ENCODE data around the gene SIN3B.

Gene SIN3B

DNA sequence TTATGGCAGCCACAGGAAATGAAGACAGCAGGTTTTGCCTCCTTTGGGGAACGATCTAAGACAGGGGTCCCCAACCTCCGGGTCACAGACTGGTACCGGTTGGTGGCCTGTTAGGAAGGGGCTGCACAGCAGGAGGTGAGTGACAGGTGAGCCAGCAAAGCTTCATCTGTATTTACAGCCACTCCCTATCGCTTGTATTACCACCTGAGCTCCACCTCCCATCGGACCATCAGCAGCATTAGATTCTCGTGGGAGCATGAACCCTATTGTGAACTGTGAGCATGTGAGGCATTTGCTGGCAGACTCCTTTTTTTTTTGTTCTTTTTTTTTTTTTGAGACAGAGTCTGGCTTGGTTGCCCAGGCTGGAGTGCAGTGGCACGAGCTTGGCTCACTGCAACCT, 81.8 kb downstream of the SIN3B start:
- TF ChIP-seq, protein P1, sequence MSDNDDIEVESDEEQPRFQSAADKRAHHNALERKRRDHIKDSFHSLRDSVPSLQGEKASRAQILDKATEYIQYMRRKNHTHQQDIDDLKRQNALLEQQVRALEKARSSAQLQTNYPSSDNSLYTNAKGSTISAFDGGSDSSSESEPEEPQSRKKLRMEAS (IDR thresholded peaks at IDR 0.05) = no peak
- TF ChIP-seq FOXM1 (IDR thresholded peaks at IDR 0.05; ENCODE audit: borderline replicate concordance, low read depth) (no peak), ZBTB7A (IDR thresholded peaks at IDR 0.05; ENCODE audit: low read depth) (no peak), YY1 (IDR thresholded peaks at IDR 0.05; ENCODE audit: low read depth) (no peak), TCF12 (IDR thresholded peaks at IDR 0.05; ENCODE audit: low read depth) (no peak), NFIC (IDR thresholded peaks at IDR 0.05) (no peak), RAD21 (IDR thresholded peaks at IDR 0.05; ENCODE audit: low read depth) (no peak), EGR1 (IDR thresholded peaks at IDR 0.05) (no peak), CREB1 (IDR thresholded peaks at IDR 0.05; ENCODE audit: low read depth) (no peak), CEBPB (IDR thresholded peaks at IDR 0.05) (no peak), TAF1 (IDR thresholded peaks at IDR 0.05; ENCODE audit: low read depth) (no peak), EP300 (IDR thresholded peaks at IDR 0.05; ENCODE audit: borderline replicate concordance) (no peak), TEAD4 (IDR thresholded peaks at IDR 0.05) (no peak)
- TF ChIP-seq, protein P2, sequence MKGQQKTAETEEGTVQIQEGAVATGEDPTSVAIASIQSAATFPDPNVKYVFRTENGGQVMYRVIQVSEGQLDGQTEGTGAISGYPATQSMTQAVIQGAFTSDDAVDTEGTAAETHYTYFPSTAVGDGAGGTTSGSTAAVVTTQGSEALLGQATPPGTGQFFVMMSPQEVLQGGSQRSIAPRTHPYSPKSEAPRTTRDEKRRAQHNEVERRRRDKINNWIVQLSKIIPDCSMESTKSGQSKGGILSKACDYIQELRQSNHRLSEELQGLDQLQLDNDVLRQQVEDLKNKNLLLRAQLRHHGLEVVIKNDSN (IDR thresholded peaks at IDR 0.05) = no peak
- TF ChIP-seq, protein P3, sequence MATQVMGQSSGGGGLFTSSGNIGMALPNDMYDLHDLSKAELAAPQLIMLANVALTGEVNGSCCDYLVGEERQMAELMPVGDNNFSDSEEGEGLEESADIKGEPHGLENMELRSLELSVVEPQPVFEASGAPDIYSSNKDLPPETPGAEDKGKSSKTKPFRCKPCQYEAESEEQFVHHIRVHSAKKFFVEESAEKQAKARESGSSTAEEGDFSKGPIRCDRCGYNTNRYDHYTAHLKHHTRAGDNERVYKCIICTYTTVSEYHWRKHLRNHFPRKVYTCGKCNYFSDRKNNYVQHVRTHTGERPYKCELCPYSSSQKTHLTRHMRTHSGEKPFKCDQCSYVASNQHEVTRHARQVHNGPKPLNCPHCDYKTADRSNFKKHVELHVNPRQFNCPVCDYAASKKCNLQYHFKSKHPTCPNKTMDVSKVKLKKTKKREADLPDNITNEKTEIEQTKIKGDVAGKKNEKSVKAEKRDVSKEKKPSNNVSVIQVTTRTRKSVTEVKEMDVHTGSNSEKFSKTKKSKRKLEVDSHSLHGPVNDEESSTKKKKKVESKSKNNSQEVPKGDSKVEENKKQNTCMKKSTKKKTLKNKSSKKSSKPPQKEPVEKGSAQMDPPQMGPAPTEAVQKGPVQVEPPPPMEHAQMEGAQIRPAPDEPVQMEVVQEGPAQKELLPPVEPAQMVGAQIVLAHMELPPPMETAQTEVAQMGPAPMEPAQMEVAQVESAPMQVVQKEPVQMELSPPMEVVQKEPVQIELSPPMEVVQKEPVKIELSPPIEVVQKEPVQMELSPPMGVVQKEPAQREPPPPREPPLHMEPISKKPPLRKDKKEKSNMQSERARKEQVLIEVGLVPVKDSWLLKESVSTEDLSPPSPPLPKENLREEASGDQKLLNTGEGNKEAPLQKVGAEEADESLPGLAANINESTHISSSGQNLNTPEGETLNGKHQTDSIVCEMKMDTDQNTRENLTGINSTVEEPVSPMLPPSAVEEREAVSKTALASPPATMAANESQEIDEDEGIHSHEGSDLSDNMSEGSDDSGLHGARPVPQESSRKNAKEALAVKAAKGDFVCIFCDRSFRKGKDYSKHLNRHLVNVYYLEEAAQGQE (IDR thresholded peaks at IDR 0.05; ENCODE audit: low read depth) = no peak

DNA sequence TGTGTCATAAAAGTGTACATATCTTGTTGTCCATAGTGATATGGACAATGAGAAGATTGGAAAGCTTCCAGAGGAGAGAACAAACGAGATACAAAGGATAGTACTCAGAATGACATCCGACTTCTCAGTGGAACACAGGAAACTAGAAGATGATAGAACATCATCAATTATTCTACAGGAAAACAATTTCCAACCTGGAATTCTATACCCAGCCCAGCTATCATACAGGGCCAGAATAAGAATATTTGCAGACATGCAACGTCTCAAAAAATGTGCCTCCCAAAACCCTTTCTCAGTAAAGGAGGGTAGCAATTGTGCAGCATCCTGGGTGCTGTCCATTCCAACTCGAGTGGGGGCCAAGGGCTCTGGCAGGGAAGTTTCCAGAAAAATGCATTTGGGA, 83.6 kb downstream of the SIN3B start:
- TF ChIP-seq TEAD4 (IDR thresholded peaks at IDR 0.05) = no peak
- no peak for TF ChIP-seq FOXM1 (IDR thresholded peaks at IDR 0.05; ENCODE audit: borderline replicate concordance, low read depth)
- TF ChIP-seq, protein P2 (IDR thresholded peaks at IDR 0.05) = no peak
- TF ChIP-seq RAD21 (IDR thresholded peaks at IDR 0.05; ENCODE audit: low read depth) = no peak
- TF ChIP-seq YY1 (IDR thresholded peaks at IDR 0.05; ENCODE audit: low read depth) = no peak
- TF ChIP-seq EGR1 (IDR thresholded peaks at IDR 0.05) = no peak
- no peak for TF ChIP-seq TCF12 (IDR thresholded peaks at IDR 0.05; ENCODE audit: low read depth)

DNA sequence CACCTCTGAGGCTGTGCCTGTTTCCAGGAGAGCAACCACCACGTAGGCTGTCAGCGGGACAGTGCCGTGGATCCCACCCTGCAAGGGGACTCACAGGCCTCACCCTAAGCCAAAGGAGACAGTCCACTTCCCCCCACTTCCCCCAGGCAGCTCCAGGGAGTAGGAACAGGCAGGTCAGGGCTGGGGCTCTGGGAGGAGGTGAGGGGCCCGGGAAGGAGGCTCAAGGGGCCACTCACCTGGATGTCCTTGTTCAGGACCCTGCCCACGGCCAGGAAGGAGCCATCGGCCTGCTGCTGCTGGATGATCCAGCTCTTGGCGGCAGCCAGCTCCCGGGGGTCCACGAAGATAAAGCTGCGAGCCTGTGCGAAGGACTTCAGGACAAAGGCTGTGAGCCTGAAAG, 85.2 kb downstream of the SIN3B start:
- TF ChIP-seq YY1 (IDR thresholded peaks at IDR 0.05; ENCODE audit: low read depth) (no peak), TCF12 (IDR thresholded peaks at IDR 0.05; ENCODE audit: low read depth) (no peak)
- TF ChIP-seq, protein P1 (IDR thresholded peaks at IDR 0.05) = no peak
- TF ChIP-seq, protein P3 (IDR thresholded peaks at IDR 0.05; ENCODE audit: low read depth) = no peak

DNA sequence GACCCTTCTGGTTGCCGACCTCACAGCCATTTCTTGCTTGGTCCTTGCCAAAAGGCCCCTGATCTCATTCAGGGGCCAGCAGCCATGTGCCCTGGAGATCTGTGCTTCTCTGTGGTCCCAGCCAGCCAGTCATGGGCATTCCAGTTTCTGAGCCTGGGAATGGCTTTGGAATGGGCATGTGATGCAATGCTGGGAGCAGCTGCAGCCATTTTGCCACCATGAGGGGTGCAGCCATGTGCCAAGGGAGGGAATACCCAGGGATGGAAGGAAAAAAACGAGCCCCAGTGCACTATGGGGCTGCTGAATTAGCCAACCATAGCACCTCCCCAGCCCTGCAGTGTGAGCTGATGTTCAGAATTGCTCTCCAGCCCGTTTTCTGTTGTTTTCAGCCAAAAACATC, 85.9 kb downstream of the SIN3B start:
- TF ChIP-seq FOXM1 (IDR thresholded peaks at IDR 0.05; ENCODE audit: borderline replicate concordance, low read depth) = no peak
- TF ChIP-seq, protein P2 (IDR thresholded peaks at IDR 0.05) = no peak
- TF ChIP-seq EP300 (IDR thresholded peaks at IDR 0.05; ENCODE audit: borderline replicate concordance) = no peak

DNA sequence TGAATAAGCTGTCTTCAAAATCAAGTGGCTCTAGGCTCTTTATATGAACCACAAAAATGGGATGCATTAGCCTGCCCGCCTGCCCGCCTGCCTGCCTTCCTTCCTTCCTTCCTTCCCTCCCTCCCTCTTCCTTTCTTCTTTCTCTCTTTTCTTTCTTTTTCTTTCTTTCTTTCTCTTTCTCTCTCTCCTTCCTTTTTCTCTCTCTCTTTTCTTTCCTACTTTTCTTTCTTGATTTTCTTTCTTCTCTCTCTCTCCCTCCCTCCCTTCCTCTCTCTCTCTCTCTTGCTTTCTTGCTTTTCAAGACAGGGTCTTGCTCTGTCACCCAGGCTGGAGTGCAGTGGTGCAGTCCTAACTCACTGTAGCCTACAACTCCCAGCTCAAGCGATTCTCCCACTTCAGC, 86.5 kb downstream of the SIN3B start:
- TF ChIP-seq EP300 (IDR thresholded peaks at IDR 0.05; ENCODE audit: borderline replicate concordance) (no peak), TEAD4 (IDR thresholded peaks at IDR 0.05) (no peak), TAF1 (IDR thresholded peaks at IDR 0.05; ENCODE audit: low read depth) (no peak), NFIC (IDR thresholded peaks at IDR 0.05) (no peak), RAD21 (IDR thresholded peaks at IDR 0.05; ENCODE audit: low read depth) (no peak), CEBPB (IDR thresholded peaks at IDR 0.05) (no peak), EGR1 (IDR thresholded peaks at IDR 0.05) (no peak), CREB1 (IDR thresholded peaks at IDR 0.05; ENCODE audit: low read depth) (no peak), YY1 (IDR thresholded peaks at IDR 0.05; ENCODE audit: low read depth) (no peak), ZBTB7A (IDR thresholded peaks at IDR 0.05; ENCODE audit: low read depth) (no peak), FOXM1 (IDR thresholded peaks at IDR 0.05; ENCODE audit: borderline replicate concordance, low read depth) (no peak), TCF12 (IDR thresholded peaks at IDR 0.05; ENCODE audit: low read depth) (no peak)
- TF ChIP-seq, protein P2 (IDR thresholded peaks at IDR 0.05) = no peak
- TF ChIP-seq, protein P1 (IDR thresholded peaks at IDR 0.05) = no peak
- TF ChIP-seq, protein P3 (IDR thresholded peaks at IDR 0.05; ENCODE audit: low read depth) = no peak

Data from Ishikawa (cell line).